HG02588 (cell line): ENCODE results near the gene LUZP4.
"Not testable (repeated sequence)": the region's sequence is repeated elsewhere in the genome, so short reads cannot be mapped to it uniquely, and the experiment has no call there.

Experiments used
- ATAC-seq: cut with Tn5 transposase; IDR thresholded peaks from one replicate; pipeline ENCODE4 v1.9.1; 2021; ENCODE audit warnings: mild to moderate bottlenecking, moderate library complexity; ENCODE audit not compliant: unreplicated experiment

The LUZP4 gene

GRCh38 chrX:115289465-115289864 lies at the start of gene LUZP4:
LUZP4 (plus strand) TSS chrX:115289715; CDS start chrX:115289760, 45 bp downstream.
- no peak for ATAC-seq

- no peak for ATAC-seq
These were observed 37.9 kb upstream of the LUZP4 start for GRCh38 chrX:115251458-115252233.

- no peak for ATAC-seq
These were observed 34.5 kb upstream of the LUZP4 start for GRCh38 chrX:115255003-115255402.

- ATAC-seq, result no peak
These were observed 31.8 kb upstream of the LUZP4 start for GRCh38 chrX:115257711-115258110.

- ATAC-seq, result no peak
These were observed 30.2 kb upstream of the LUZP4 start for GRCh38 chrX:115259238-115259875.

GRCh38 chrX:115260330-115260729 lies 29.2 kb upstream of the LUZP4 start:
- no peak for ATAC-seq

- no peak for ATAC-seq
These were observed 28.4 kb upstream of the LUZP4 start for GRCh38 chrX:115261148-115261547.

- no peak for ATAC-seq
These were observed 25.5 kb upstream of the LUZP4 start for GRCh38 chrX:115264009-115264408.

- ATAC-seq, result no peak
These were observed 23.2 kb upstream of the LUZP4 start for GRCh38 chrX:115266300-115266699.

GRCh38 chrX:115268421-115268820 lies 21.1 kb upstream of the LUZP4 start:
- ATAC-seq, result no peak

- no peak for ATAC-seq
These were observed 20.3 kb upstream of the LUZP4 start for GRCh38 chrX:115269051-115269683.

GRCh38 chrX:115284877-115285276 lies 4.6 kb upstream of the LUZP4 start:
- ATAC-seq, result no peak

- ATAC-seq, result no peak
These were observed 7.7 kb downstream of the LUZP4 start for GRCh38 chrX:115297189-115297588.

GRCh38 chrX:115311139-115311538 lies 21.6 kb downstream of the LUZP4 start:
- ATAC-seq, result no peak

GRCh38 chrX:115311601-115312001 lies 22.1 kb downstream of the LUZP4 start:
- no peak for ATAC-seq

GRCh38 chrX:115318139-115318538 lies 28.6 kb downstream of the LUZP4 start:
- no peak for ATAC-seq

GRCh38 chrX:115322375-115322774 lies 32.9 kb downstream of the LUZP4 start:
- ATAC-seq, result no peak

GRCh38 chrX:115324194-115324593 lies 34.7 kb downstream of the LUZP4 start:
- ATAC-seq, result no peak

GRCh38 chrX:115329282-115329681 lies 39.8 kb downstream of the LUZP4 start:
- not testable (repeated sequence) for ATAC-seq

- ATAC-seq, result no peak
These were observed 41.1 kb downstream of the LUZP4 start for GRCh38 chrX:115330498-115331168.

GRCh38 chrX:115332832-115333231 lies 43.3 kb downstream of the LUZP4 start:
- ATAC-seq, result no peak
